ENCODE data around the gene ADAM19.
"Not testable (repeated sequence)": the region's sequence is repeated elsewhere in the genome, so short reads cannot be mapped to it uniquely, and the experiment has no call there.

The ADAM19 gene

DNA sequence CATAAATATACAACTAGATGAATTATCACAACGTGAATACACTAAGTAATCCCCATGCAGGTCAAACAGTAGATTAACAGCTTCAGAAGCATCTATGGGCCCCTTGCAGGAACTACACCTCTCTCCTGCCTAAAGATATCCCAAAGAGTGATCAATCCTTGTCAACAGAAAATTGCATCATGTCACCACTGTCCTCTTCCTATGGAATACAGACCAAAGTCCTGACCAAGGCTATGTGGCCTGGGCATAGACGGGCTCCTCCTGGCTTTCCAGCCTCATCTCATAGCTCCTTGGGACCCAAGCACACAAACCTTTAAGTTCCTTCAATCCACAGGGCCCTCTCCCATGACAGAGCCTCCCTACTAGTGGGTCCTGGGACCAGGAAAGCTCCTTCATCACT lies 90.2 kb downstream of the ADAM19 start:
- H3K4me1 ChIP-seq (ENCODE audit: insufficient read depth, low read length) = no peaks in the 10 kb centered on the region
- no peaks in the 10 kb centered on the region for H3K9me3 ChIP-seq (ENCODE audit: insufficient read depth, low read depth, low read length)
- H3K27me3 ChIP-seq (ENCODE audit: insufficient read depth, low read length) = no peaks in the 10 kb centered on the region
- H3K36me3 ChIP-seq (ENCODE audit: insufficient read depth, low read depth, low read length) = peaks cover 18% of the 10 kb centered on the region
- no peak overlapping the region for H3K4me3 ChIP-seq (ENCODE audit: low read length)
- no peak overlapping the region for H3K9ac ChIP-seq (ENCODE audit: low read depth, low read length)
- H3K27ac ChIP-seq (ENCODE audit: low read length) = no peak overlapping the region

DNA sequence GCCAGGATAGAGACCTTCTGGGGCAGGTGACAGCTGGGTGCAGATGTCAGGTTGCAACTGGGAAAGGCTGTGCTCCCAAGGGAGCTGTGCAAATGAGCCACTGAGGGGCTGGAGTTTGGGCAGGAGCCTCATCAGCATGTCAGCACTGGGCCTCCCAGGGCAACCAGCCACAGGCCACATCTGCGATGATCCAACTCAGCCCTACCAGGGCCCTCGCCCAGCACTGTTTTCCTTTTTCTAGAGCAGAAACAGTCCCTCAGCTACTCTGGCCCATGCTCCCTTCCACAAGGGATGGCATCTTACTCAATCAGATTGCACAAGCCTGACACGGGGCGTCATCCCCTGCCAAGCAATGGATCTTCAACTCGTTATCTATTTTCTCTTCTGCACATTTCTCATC lies 90.8 kb downstream of the ADAM19 start:
- H3K4me1 ChIP-seq (ENCODE audit: insufficient read depth, low read length) = 0 out of 2 replicates have a peak, but pooled peaks cover 2% of the 10 kb centered on the region
- no peaks in the 10 kb centered on the region for H3K9me3 ChIP-seq (ENCODE audit: insufficient read depth, low read depth, low read length)
- H3K27me3 ChIP-seq (ENCODE audit: insufficient read depth, low read length) = no peaks in the 10 kb centered on the region
- H3K36me3 ChIP-seq (ENCODE audit: insufficient read depth, low read depth, low read length) = peaks cover 14% of the 10 kb centered on the region
- no peak overlapping the region for H3K4me3 ChIP-seq (ENCODE audit: low read length)
- H3K9ac ChIP-seq (ENCODE audit: low read depth, low read length) = no peak overlapping the region
- H3K27ac ChIP-seq (ENCODE audit: low read length) = no peak overlapping the region

DNA sequence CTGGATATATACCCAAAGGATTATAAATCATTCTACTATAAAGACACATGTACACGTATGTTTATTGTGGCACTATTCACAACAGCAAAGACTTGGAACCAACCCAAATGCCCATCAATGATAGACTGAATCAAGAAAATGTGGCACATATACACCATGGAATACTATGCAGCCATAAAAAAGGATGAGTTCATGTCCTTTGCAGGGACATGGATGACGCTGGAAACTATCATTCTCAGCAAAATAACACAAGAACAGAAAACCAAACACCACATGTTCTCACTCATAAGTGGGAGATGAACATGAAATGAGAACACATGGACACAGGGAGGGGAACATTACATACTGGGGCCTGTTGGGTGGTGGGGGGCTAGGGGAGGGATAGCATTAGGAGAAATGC lies 92.9 kb downstream of the ADAM19 start:
- H3K27me3 ChIP-seq (ENCODE audit: insufficient read depth, low read length); H3K27ac ChIP-seq (ENCODE audit: low read length): not testable (repeated sequence)

DNA sequence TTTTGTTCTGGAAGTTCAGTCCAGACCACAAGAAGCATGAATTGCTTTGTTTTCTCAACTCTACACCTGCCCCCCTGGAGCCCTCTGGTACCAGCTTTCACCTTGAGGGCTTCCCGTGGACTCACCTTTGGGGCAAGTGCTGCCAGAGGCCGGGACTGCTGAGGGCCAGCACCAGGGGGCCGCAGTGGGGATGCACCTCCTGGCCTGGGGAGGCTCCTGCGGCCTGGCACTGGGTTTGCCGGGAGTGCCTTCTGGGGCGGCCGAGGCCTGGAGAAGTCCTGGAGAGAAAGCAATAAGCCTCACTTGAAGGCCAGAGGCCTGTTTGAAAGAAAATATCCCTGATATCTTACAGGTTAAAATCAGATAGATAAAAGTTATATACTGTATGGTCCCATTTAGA lies 93.9 kb downstream of the ADAM19 start:
- no peaks in the 10 kb centered on the region for H3K27me3 ChIP-seq (ENCODE audit: insufficient read depth, low read length)
- H3K27ac ChIP-seq (ENCODE audit: low read length) = no peak overlapping the region
- H3K4me1 ChIP-seq (ENCODE audit: insufficient read depth, low read length) = peaks cover 10% of the 10 kb centered on the region; the same call in 1 of the 2 replicates
- peaks cover 14% of the 10 kb centered on the region for H3K36me3 ChIP-seq (ENCODE audit: insufficient read depth, low read depth, low read length)
- no peak overlapping the region for H3K9ac ChIP-seq (ENCODE audit: low read depth, low read length)
- H3K9me3 ChIP-seq (ENCODE audit: insufficient read depth, low read depth, low read length) = no peaks in the 10 kb centered on the region
- H3K4me3 ChIP-seq (ENCODE audit: low read length) = no peak overlapping the region

More for the DNA sequence above, 92.9 kb downstream of the ADAM19 start:
- H3K9me3 ChIP-seq (ENCODE audit: insufficient read depth, low read depth, low read length); H3K9ac ChIP-seq (ENCODE audit: low read depth, low read length); H3K4me1 ChIP-seq (ENCODE audit: insufficient read depth, low read length); H3K4me3 ChIP-seq (ENCODE audit: low read length): not testable (repeated sequence)
- peaks cover 14% of the 10 kb centered on the region for H3K36me3 ChIP-seq (ENCODE audit: insufficient read depth, low read depth, low read length)

DNA sequence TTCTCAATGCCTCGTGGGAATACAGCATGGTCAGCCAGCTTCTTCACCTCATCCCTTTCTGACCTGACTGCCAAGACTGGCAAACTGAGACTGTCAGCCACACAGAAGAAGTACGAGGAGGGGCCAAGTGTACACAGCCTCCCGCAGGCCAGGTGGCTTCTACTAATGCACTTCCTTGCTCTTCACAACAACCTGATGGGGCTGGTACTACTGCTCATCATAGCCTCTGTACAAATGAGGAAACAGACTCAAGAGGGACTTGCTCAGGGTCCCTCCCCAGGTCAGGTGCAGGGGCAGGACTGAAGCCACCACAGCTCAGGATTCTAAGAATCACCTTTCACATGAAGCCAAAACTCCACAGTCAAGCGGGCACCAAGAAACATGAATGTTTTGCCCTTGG lies 94.3 kb downstream of the ADAM19 start:
- Histone ChIP-seq H3K27me3 (ENCODE audit: insufficient read depth, low read length) (no peaks in the 10 kb centered on the region), H3K4me3 (ENCODE audit: low read length) (no peak overlapping the region), H3K4me1 (ENCODE audit: insufficient read depth, low read length) (peaks cover 10% of the 10 kb centered on the region; the same call in 1 of the 2 replicates), H3K9me3 (ENCODE audit: insufficient read depth, low read depth, low read length) (no peaks in the 10 kb centered on the region), H3K36me3 (ENCODE audit: insufficient read depth, low read depth, low read length) (peaks cover 14% of the 10 kb centered on the region), H3K9ac (ENCODE audit: low read depth, low read length) (no peak overlapping the region), H3K27ac (ENCODE audit: low read length) (no peak overlapping the region)

DNA sequence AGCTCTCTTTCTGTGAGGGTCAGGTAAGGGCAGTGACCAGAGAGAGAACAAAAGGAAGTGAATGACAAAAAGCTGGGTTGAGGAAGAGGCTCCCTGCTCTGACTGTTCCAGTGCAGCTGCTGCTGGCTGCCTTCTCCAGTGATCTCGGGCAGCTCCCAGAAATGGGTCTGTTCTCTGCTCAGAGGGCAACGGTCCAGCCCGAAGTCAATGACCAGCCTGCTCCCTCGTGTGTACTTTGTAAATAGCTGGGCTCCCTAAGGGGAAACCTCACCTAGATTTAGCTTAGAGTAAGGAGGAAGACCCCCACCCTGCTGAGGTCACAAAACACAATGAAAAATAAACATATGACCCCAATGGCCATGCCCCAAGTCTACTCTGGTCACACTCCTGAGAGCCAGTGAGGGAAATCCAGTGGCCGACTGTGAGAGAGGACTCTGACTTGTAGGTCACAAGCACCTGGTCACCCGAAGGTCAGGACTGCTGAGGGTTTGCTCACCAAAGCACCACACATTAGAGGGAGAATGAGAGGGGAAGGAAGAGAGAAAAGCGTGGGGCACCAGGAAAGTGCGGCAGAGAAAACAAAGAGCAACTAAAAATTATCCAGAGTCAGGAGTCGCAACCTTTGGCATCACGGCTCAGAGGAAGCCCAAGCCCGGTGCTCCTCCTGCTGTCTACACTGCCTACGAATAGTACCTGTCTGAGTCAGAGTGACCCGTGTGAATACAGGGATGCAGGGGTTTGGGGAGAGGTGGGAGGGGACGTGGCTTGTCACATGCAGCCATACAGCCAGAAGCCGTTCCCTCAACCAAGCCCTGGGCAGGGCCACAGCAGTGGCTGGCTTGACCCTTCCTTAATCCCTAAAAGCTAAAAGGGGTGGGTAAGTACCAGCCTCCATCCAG lies 95.7 kb downstream of the ADAM19 start:
- H3K4me1 ChIP-seq (ENCODE audit: insufficient read depth, low read length) = peaks cover 10% of the 10 kb centered on the region; the same call in 1 of the 2 replicates
- H3K4me3 ChIP-seq (ENCODE audit: low read length) = no peak overlapping the region
- H3K36me3 ChIP-seq (ENCODE audit: insufficient read depth, low read depth, low read length) = peaks cover 10% of the 10 kb centered on the region
- no peak overlapping the region for H3K27ac ChIP-seq (ENCODE audit: low read length)
- H3K27me3 ChIP-seq (ENCODE audit: insufficient read depth, low read length) = no peaks in the 10 kb centered on the region
- H3K9me3 ChIP-seq (ENCODE audit: insufficient read depth, low read depth, low read length) = no peaks in the 10 kb centered on the region
- no peak overlapping the region for H3K9ac ChIP-seq (ENCODE audit: low read depth, low read length)

DNA sequence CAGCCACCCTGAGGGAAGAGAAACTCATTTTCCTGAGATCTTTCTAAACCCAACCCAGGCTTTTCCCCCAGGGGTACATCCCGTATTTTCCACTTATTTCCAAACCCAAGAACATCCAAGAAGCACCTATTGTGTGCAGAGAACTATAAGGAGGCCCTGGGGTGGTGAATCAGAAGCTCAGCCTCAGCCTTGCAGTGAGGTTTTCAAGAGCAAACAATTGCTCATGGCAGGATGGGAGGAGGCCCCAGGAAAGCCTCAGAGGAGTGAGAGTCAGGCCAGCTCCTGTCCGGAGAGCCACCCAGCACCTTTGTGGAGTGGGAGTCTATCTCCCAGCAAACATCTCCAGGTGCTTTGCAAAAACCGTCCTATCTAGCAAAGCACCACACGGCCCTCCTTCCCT lies 96.4 kb downstream of the ADAM19 start:
- H3K36me3 ChIP-seq (ENCODE audit: insufficient read depth, low read depth, low read length) = peaks cover 10% of the 10 kb centered on the region
- no peaks in the 10 kb centered on the region for H3K9me3 ChIP-seq (ENCODE audit: insufficient read depth, low read depth, low read length)
- no peak overlapping the region for H3K27ac ChIP-seq (ENCODE audit: low read length)
- H3K27me3 ChIP-seq (ENCODE audit: insufficient read depth, low read length) = no peaks in the 10 kb centered on the region
- no peak overlapping the region for H3K9ac ChIP-seq (ENCODE audit: low read depth, low read length)
- H3K4me3 ChIP-seq (ENCODE audit: low read length) = no peak overlapping the region
- peaks cover 10% of the 10 kb centered on the region; the same call in 1 of the 2 replicates for H3K4me1 ChIP-seq (ENCODE audit: insufficient read depth, low read length)

DNA sequence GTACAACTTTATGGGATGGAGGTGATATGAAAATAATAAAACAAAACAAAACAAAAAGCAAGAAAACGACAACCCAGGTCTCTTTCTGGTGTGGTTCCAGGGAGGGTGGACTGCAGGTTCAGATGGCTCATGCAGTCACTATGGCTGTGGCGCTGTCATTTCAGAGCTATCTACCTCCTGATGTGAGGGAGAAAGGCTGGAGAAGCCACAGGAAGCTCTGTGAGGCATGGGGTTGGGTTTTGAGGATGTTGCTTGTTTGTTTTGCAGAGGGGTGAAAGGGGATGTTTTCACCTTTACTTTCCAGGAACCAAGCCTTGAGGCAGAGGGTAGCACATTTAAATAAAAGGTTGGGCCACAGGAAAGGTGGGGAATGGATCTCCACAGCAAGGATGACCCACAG lies 96.8 kb downstream of the ADAM19 start:
- no peaks in the 10 kb centered on the region for H3K27me3 ChIP-seq (ENCODE audit: insufficient read depth, low read length)
- no peak overlapping the region for H3K9ac ChIP-seq (ENCODE audit: low read depth, low read length)
- no peaks in the 10 kb centered on the region for H3K9me3 ChIP-seq (ENCODE audit: insufficient read depth, low read depth, low read length)
- H3K27ac ChIP-seq (ENCODE audit: low read length) = no peak overlapping the region
- H3K4me1 ChIP-seq (ENCODE audit: insufficient read depth, low read length) = peaks cover 10% of the 10 kb centered on the region; the same call in 1 of the 2 replicates
- no peak overlapping the region for H3K4me3 ChIP-seq (ENCODE audit: low read length)
- H3K36me3 ChIP-seq (ENCODE audit: insufficient read depth, low read depth, low read length) = peaks cover 10% of the 10 kb centered on the region

DNA sequence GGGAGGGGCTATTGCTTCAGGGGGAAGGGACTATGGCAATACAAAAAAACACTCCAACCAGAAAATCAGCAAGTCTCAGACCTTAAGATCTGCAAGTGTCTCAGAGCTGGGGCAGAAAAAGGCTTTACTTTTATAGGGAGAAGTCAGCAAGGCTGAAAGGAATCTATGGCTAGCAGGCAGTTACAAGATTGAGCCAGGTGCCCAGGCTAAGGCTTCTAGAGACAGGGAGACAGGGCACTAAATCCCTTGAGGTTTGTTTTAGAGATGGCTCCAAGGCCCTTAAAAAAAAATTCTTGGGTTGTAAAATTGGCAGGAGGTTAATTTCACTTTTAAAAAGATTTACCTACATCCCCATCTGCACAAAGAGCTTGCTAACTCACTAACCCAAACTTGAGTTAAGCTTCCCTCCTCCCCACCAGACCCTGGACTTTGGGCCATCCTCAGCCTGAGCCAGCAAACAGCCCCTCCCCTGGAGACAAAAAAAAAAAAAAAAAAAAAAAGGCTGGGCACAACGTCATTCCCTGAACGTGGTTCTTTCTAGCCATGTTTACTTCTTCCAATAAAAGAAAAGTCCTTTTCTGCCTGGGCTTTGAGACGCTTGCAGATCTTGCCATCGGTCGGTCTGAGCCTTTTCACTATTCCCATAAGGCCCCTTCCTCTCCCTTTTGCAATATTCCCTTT lies 97.6 kb downstream of the ADAM19 start:
- no peaks in the 10 kb centered on the region for H3K9me3 ChIP-seq (ENCODE audit: insufficient read depth, low read depth, low read length)
- peaks cover 10% of the 10 kb centered on the region; the same call in 1 of the 2 replicates for H3K4me1 ChIP-seq (ENCODE audit: insufficient read depth, low read length)
- no peak overlapping the region for H3K27ac ChIP-seq (ENCODE audit: low read length)
- H3K9ac ChIP-seq (ENCODE audit: low read depth, low read length) = no peak overlapping the region
- H3K36me3 ChIP-seq (ENCODE audit: insufficient read depth, low read depth, low read length) = peaks cover 10% of the 10 kb centered on the region
- H3K4me3 ChIP-seq (ENCODE audit: low read length) = no peak overlapping the region
- no peaks in the 10 kb centered on the region for H3K27me3 ChIP-seq (ENCODE audit: insufficient read depth, low read length)

DNA sequence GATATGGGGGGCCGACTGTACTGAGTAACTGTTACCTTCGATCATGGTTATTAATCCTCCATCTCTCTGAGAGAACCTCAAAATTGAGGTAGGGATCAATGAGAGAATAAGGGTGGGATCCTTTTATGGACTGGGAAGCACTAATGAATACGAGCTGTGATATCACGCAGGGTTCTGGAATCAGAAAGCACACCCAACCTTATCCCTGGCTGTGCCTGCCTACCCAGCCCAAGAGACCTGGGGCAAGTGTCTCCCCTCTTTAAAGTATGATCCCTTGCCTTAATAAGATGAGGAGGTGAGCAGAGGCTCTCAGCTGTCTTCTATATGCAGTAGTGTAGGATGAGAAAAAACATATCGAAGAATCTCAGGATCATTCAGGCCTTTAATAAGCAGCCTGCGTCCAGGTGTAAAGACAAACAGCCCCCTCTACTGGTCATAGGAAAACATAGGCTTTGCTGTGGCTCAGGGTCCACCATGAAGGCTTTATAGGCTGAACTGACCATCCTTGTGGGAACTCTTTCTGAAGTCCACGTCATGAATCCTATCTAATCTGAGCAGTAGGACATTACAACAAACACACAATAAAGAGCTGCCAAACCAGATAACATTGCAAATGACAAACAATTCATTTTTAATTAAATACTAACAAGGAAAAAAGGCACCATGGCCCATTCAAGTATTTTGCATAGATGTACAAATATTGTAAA lies 98.7 kb downstream of the ADAM19 start:
- Histone ChIP-seq H3K36me3 (ENCODE audit: insufficient read depth, low read depth, low read length) (peaks cover 10% of the 10 kb centered on the region), H3K27ac (ENCODE audit: low read length) (no peak overlapping the region), H3K27me3 (ENCODE audit: insufficient read depth, low read length) (no peaks in the 10 kb centered on the region)

DNA sequence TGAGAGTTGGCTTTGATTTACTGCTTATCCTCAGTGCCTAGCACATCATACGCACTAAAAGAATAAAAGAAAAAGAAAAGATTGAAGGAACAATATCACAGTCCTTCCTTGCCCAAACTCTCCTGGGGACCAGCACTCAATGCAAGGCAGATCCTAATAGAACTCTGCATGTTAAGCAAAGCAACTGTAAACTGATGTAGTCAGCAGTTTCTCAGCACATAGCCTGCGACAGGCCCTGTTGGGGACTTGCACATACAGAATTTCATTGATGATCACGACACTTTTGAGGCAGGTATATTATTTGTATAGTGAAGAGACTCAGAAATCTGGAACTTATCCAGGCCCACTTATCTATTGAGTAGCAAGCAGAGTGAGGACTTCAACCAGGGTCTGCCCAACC lies 100.1 kb downstream of the ADAM19 start:
- Histone ChIP-seq H3K27ac (ENCODE audit: low read length) (no peak overlapping the region), H3K27me3 (ENCODE audit: insufficient read depth, low read length) (no peaks in the 10 kb centered on the region), H3K9ac (ENCODE audit: low read depth, low read length) (no peak overlapping the region), H3K4me3 (ENCODE audit: low read length) (no peak overlapping the region), H3K4me1 (ENCODE audit: insufficient read depth, low read length) (peaks cover 10% of the 10 kb centered on the region; the same call in 1 of the 2 replicates), H3K36me3 (ENCODE audit: insufficient read depth, low read depth, low read length) (peaks cover 1% of the 10 kb centered on the region; the same call in 1 of the 2 replicates), H3K9me3 (ENCODE audit: insufficient read depth, low read depth, low read length) (no peaks in the 10 kb centered on the region)

More for the DNA sequence above, 98.7 kb downstream of the ADAM19 start:
- no peak overlapping the region for H3K4me3 ChIP-seq (ENCODE audit: low read length)
- no peaks in the 10 kb centered on the region for H3K9me3 ChIP-seq (ENCODE audit: insufficient read depth, low read depth, low read length)
- H3K9ac ChIP-seq (ENCODE audit: low read depth, low read length) = no peak overlapping the region
- H3K4me1 ChIP-seq (ENCODE audit: insufficient read depth, low read length) = peaks cover 10% of the 10 kb centered on the region; the same call in 1 of the 2 replicates
